Measurements from ENCODE around the gene TRPM2.

TRPM2 gene

GRCh38 chr21:44471341-44471740 lies 117.9 kb downstream of the TRPM2 start:
- TF ChIP-seq ZFX (IDR thresholded peaks at IDR 0.05; ENCODE audit: borderline replicate concordance), result no peak
- no peak for TF ChIP-seq CTCF (IDR thresholded peaks at IDR 0.05)
- no peak overlapping the region for H3K27ac ChIP-seq

- TF ChIP-seq CTCF (IDR thresholded peaks at IDR 0.05) (no peak), ZFX (IDR thresholded peaks at IDR 0.05; ENCODE audit: borderline replicate concordance) (no peak)
- no peak overlapping the region for H3K27ac ChIP-seq
These were observed 118.6 kb downstream of the TRPM2 start for GRCh38 chr21:44471996-44472395.

GRCh38 chr21:44473915-44474555 lies 120.6 kb downstream of the TRPM2 start:
- no peak overlapping the region for H3K27ac ChIP-seq
- TF ChIP-seq CTCF (IDR thresholded peaks at IDR 0.05) (no peak), ZFX (IDR thresholded peaks at IDR 0.05; ENCODE audit: borderline replicate concordance) (no peak)

- H3K27ac ChIP-seq, result no peak overlapping the region
- no peak for TF ChIP-seq ZFX (IDR thresholded peaks at IDR 0.05; ENCODE audit: borderline replicate concordance)
- no peak for TF ChIP-seq CTCF (IDR thresholded peaks at IDR 0.05)
These were observed 121.9 kb downstream of the TRPM2 start for GRCh38 chr21:44475266-44475845.

- TF ChIP-seq CTCF (IDR thresholded peaks at IDR 0.05), result no peak
- no peak for TF ChIP-seq ZFX (IDR thresholded peaks at IDR 0.05; ENCODE audit: borderline replicate concordance)
- no peak overlapping the region for H3K27ac ChIP-seq
These were observed 123.7 kb downstream of the TRPM2 start for GRCh38 chr21:44477131-44477530.

- no peak for TF ChIP-seq CTCF (IDR thresholded peaks at IDR 0.05)
- no peak for TF ChIP-seq ZFX (IDR thresholded peaks at IDR 0.05; ENCODE audit: borderline replicate concordance)
- no peak overlapping the region for H3K27ac ChIP-seq
These were observed 124.3 kb downstream of the TRPM2 start for GRCh38 chr21:44477712-44478111.

- no peak for TF ChIP-seq ZFX (IDR thresholded peaks at IDR 0.05; ENCODE audit: borderline replicate concordance)
- TF ChIP-seq CTCF (IDR thresholded peaks at IDR 0.05), result no peak
These were observed 124.8 kb downstream of the TRPM2 start for GRCh38 chr21:44478124-44478800.

More at GRCh38 chr21:44478124-44478800, 124.8 kb downstream of the TRPM2 start:
- no peak overlapping the region for H3K27ac ChIP-seq
